NCI-H2171 treated with DMSO at 0.1 percent for 48 hours (cell line): ENCODE data around the gene PERM1.

ENCODE experiments used
- DNase-seq: peaks from one replicate; lab custom pipeline; 2025; lab: John Stamatoyannopoulos, UW

PERM1 gene

GRCh38 chr1:945688-946556, 36.0 kb downstream of the PERM1 start:
- no peak for DNase-seq

DNA sequence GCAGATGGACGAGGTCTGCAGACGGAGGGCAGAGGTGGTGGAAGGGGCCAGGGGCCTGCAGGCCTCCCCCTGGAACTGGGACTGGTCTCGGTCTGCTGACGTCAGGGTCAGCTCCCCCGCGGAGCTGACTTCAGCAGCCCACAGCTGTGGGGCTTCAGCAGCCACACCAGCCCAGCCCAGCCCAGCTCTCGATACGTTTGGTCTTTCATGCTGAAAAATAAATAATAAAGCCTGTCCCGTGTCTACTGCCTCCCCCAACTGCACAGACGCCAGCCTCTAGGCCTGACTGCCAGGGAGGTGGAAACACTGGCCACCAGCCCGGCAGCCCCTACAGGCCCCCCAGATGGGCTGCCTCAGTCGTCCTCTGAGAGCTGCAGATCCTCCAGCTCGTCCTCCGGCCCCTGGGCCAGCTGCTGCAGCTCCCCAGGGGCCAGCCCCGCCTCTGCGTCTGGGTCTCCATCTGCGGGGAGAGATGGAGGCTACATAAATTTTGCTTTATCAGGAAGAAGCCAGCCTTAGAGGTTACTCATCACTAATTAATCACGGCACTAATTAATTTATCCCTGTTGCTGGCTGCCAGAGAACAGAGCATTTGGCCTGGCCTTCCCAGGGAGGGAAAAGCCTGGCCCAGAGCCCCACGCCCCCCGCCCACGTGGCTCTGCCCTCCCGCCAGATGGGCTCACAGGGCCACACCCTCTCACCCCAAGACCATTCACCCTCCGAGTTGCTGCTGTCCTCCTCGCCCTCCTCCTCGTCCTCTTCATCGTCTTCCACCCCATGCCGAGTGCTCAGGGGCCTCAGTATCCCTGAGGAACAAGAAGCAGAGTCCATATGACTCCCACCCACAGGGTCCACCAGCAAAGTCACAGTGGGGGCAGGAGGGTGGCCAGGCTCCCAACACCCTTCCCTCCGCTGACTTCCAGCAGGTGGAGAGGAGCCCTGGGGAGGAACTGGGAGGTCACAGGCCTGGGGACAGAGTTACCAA, 37.3 kb downstream of the PERM1 start:
- DNase-seq: peak; percentile 77

GRCh38 chr1:943545-944340, 38.1 kb downstream of the PERM1 start:
- no peak for DNase-seq

GRCh38 chr1:942864-943533, 38.9 kb downstream of the PERM1 start:
- no peak for DNase-seq

DNA sequence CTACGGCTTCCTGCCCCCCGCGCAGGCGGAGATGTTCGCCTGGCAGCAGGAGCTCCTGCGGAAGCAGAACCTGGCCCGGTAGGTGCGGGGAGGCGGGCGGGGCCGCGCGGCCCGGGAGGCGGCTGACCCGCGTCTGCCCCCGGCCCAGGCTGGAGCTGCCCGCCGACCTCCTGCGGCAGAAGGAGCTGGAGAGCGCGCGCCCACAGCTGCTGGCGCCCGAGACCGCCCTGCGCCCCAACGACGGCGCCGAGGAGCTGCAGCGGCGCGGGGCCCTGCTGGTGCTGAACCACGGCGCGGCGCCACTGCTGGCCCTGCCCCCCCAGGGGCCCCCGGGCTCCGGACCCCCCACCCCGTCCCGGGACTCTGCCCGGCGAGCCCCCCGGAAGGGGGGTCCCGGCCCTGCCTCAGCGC, 39.5 kb downstream of the PERM1 start:
- no peak for DNase-seq

- peak; percentile 71 for DNase-seq
Measured at GRCh38 chr1:941588-942383, 40.1 kb downstream of the PERM1 start.

GRCh38 chr1:941015-941587, 40.8 kb downstream of the PERM1 start:
- no peak for DNase-seq

DNA sequence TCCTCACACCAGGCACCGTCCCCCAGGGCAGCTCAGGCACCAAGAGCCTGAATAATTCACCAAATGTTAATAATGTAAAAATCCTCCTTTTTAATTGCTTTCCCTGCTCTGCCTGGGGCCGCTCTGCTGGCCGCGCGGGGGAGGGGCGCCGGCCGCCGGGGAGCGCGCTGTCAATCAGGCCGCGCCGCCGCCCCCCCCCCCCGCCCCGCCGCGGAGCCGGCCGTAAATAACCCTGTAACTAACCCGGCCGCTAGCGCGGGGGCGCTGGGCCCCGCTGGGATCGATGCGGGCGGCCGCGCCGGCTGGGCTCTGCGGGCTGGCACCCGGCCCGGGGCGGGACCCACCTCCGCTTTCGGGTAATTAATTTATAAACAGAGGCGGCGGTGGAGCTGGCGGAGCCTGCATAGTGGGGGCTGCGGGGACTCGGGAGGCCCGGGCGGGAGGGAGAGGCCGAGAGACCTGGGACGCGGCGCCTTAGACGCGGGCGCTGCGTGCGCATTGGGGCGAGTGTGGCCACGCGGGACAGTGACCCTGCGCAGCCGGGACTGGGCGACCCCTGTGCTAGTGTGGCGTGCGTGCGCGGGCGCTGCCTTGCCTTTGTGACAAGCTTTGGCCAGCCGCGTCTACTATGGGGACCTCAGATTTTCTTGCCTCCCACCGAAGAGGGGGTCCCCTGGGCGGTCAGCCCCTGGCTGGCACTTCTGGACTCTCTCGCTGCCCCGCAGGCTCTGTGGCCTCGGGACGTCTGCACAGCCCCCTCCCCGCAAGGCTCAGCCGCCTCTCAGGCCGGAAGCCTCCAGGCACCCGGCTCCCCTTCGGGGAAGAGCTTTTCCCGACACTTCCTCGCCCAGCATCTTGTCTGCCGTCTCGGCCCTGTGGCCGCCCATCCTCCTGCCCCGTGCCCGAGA, 41.5 kb downstream of the PERM1 start:
- peak; percentile 78 for DNase-seq

GRCh38 chr1:939511-940106, 42.3 kb downstream of the PERM1 start:
- no peak for DNase-seq

- no peak for DNase-seq
Measured at GRCh38 chr1:938711-939489, 43.0 kb downstream of the PERM1 start.

DNA sequence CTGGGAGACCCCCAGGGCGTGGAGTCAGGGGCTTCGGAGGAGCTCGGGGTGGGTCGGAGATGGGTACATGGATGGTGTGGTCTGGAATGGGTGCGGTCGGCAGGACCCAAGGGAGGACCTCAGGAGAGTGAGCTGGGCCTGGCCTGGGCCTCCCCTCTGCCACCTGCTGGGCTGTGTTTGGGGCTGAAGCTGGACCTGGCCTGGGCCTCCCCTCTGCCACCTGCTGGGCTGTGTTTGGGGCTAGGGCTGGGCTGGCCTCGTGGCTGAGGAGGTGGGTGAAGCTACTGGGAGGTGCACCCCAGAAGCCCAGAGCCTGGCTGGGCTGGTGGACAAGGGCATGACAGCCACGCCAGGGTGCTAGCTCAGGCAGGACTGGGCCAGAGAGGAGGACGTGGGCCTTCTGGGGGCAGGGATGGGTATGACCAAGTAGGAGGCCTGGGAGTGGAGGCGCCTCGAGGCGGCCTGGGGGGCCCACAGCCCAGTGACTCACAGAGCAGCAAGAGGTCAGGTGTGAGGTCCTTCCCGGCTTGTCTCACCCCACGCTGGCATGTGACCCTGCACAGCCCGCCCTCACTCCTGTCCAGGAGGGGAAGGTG, 43.7 kb downstream of the PERM1 start:
- DNase-seq: no peak

- no peak for DNase-seq
Measured at GRCh38 chr1:937521-937920, 44.4 kb downstream of the PERM1 start.

DNA sequence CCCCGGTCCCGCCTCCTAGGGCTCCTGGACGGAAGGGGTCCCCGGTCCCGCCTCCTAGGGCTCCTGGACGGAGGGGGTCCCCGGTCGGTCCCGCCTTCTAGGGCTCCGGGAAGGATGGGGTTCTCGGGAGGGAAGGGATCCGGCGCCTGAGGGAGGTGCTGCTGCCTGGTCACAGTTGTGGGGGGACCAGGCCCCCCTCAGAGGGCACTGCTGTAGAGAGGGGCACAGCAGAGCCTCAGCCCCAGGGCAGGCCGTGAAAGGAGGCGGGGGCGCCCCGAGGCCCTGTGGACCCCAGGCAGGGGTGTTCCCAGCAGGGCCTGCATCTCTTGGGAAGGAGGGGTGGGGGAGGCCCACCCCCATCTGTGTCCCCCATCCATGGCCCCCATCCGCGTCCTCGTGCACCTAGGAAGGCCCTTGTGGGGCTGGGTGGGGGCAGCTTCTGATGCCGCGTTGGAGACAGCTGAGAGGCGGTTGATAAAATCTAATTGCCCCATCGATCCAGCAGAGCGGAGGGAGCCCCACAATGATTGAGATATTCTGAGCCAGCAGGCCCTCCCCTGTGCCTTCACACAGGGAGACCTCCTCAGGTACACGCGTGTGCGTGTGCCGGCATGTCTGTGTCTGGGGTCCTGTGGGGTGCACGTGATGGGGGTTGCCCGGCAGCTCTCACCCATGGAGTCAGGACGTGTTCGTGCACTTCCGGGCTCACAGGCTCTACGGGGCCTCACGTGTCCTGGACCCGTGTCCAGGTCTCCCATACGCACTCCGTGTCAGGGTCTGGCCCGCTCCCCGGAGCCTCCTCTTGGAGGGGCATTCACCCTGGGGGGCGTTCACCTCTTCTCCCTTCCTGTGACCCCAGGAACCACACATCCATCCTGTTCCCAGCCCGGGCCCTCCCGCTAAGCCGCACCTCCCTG, 45.3 kb downstream of the PERM1 start:
- DNase-seq: no peak

DNA sequence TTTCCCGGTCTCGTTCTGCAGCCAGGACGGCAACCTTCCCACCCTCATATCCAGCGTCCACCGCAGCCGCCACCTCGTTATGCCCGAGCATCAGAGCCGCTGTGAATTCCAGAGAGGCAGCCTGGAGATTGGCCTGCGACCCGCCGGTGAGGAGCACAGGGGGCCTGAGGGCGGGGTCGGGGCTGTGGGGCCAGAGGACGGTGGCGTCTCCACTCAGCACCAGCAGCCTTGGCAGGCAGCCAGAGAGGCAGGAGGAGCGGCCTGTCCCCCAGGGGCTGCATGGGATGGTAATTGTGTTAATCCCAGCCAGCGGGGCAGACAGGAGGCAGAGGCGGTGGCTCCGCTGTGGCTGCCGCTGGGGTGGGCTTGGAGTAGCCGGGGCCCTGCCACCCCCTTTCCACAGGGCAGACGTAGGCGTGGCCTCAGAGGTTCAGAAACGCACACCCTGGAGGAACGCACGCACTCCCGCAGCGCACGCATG, 46.1 kb downstream of the PERM1 start:
- peak; percentile 83 for DNase-seq

DNA sequence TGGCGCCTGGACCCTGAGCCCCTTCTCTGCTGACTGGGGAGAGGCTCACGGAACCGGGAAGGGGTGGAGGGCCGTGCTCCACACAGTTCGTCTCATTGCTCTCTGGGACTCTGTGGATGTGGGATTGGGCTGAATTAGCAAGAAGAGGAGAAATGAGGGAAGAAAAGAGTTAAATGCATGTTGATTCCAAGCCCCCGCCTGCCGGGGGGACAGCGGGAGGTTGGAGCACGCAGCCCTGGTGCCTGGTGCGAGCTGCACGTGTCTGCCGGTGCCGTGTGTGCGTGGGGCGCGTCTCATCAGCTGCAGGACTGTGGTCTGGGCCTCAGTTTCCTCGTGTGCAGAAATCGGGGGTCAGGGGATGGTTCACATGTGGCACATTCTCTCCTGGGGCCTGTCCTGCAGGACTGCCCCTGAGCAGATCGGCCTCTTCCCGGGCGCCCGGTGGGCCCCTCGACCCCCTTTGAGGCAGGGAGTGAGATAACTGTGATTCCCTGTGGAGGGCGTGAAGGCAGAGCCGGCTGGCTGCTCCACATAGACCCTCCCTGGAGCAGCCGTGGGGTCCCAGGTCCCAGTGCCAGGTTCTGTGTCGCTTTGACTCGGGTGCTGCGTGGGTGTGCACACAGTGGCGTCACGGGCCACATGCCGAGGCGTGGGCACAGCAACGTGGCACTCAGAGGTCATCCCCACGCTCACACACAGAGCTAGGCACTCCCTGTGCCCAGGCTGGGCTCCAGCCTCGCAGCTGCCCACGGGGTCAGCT, 46.7 kb downstream of the PERM1 start:
- DNase-seq: no peak

- no peak for DNase-seq
Measured at GRCh38 chr1:933603-933940, 48.3 kb downstream of the PERM1 start.
